Nephron progenitor cell (in vitro differentiated cells): ENCODE results near the gene MSI2.
A peak's percentile ranks its signal among the peaks of the same experiment; 100 is the strongest.

ENCODE experiments used
- DNase-seq: peaks from one replicate; pipeline ENCODE4 v3.0.0; 2021
- H3K27ac Mint-ChIP-seq: 2 replicates; pipeline ENCODE4 v1.8.0; 2021; ENCODE audit warnings: mild to moderate bottlenecking, moderate library complexity, mixed read lengths
- H3K27me3 Mint-ChIP-seq: 2 replicates; pipeline ENCODE4 v1.8.0; 2021; ENCODE audit warnings: mild to moderate bottlenecking, low read depth, mixed read lengths; ENCODE audit not compliant: poor library complexity
- H3K36me3 Mint-ChIP-seq: 2 replicates; pipeline ENCODE4 v1.8.0; 2021; ENCODE audit warnings: low read depth, mixed read lengths
- H3K4me1 Mint-ChIP-seq: 2 replicates; pipeline ENCODE4 v1.8.0; 2021; ENCODE audit warnings: mixed read lengths
- H3K4me3 Mint-ChIP-seq: 2 replicates; pipeline ENCODE4 v1.8.0; 2021; ENCODE audit warnings: mild to moderate bottlenecking, moderate library complexity, mixed read lengths
- H3K9me3 Mint-ChIP-seq: 2 replicates; pipeline ENCODE4 v1.8.0; 2021; ENCODE audit warnings: mild to moderate bottlenecking, moderate library complexity, mixed read lengths
- TF ChIP-seq, protein P1 (sequence below): fragments of 200-600 bp; sonication (generic); IDR thresholded peaks from 2 replicates; pipeline ENCODE4 v1.5.0; 2021; ENCODE audit warnings: antibody characterized with exemption

The MSI2 gene

DNA sequence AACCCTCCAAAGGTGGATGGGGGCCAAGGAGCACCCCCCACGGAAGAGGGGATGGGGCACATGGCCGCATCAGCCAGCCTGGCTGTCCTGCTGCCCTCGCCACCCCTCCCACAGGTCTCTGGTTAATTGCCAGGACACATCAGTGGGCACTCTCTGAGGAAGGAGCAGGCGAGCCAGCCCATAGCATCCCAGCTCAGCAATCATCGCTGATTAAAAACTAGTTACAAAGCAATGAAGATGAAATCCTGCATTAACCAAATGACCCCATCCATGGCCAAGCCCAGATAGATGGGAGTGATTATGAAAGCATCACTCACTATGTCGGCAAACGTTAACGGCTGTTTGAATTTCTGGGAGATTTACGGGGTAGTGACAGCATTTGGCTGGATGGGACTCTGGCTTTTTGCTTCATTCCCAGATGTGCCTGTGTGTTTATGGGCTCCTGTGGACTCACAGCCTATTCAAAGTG is 443.5 kb downstream of the MSI2 start:
- Mint-ChIP-seq H3K27me3 (peaks cover 3% of the 10 kb centered on the region), H3K9me3 (peaks cover 16% of the 10 kb centered on the region), H3K27ac (peak overlapping the region; percentile 34), H3K4me1 (peaks cover 28% of the 10 kb centered on the region), H3K4me3 (no peak overlapping the region), H3K36me3 (peaks cover 15% of the 10 kb centered on the region)
- peak; percentile 37 for DNase-seq
- TF ChIP-seq, protein P1, sequence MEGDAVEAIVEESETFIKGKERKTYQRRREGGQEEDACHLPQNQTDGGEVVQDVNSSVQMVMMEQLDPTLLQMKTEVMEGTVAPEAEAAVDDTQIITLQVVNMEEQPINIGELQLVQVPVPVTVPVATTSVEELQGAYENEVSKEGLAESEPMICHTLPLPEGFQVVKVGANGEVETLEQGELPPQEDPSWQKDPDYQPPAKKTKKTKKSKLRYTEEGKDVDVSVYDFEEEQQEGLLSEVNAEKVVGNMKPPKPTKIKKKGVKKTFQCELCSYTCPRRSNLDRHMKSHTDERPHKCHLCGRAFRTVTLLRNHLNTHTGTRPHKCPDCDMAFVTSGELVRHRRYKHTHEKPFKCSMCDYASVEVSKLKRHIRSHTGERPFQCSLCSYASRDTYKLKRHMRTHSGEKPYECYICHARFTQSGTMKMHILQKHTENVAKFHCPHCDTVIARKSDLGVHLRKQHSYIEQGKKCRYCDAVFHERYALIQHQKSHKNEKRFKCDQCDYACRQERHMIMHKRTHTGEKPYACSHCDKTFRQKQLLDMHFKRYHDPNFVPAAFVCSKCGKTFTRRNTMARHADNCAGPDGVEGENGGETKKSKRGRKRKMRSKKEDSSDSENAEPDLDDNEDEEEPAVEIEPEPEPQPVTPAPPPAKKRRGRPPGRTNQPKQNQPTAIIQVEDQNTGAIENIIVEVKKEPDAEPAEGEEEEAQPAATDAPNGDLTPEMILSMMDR, result no peak

DNA sequence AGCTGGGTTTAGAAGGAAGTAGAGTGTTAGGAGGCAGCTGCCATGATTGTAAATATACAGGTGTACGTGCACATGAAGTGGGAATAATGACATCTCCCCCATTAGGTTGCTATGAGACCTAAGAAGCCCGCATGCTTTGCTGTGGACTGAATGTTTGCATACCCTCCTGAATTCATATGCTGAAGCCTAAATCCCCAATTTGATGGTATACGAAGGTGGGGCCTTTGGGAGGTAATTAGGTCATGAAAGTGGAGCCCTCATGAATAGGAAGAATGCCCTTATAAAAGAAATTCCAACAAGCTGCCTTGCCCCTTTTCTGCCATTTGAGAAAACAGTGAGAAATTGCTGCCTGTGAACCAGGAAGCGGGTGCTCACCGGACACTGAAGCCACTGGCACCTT is 444.8 kb downstream of the MSI2 start:
- H3K27me3 Mint-ChIP-seq, result peaks cover 3% of the 10 kb centered on the region
- H3K9me3 Mint-ChIP-seq, result peaks cover 3% of the 10 kb centered on the region
- TF ChIP-seq, protein P1, result no peak

DNA sequence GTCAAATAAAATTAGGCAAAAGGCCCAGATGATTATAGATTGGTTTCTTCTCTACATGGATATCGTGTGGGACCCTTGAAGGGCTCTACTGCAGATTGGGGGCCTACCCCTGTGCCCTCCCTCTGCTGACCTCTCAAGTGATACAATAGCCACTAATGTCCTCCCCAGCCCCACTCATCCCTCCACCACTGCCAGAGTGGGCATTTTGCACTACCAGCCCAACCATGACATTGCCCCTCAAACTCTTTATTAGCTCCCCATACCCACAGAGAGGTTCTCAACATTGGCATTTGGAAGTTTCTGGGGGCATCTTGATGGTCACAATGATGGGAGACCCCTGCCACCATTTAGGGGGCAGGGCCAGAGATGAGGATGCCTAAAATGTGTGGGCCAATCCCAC is 446.9 kb downstream of the MSI2 start:
- H3K4me1 Mint-ChIP-seq, result peaks cover 58% of the 10 kb centered on the region
- no peaks in the 10 kb centered on the region for H3K36me3 Mint-ChIP-seq
- peaks cover 3% of the 10 kb centered on the region for H3K27me3 Mint-ChIP-seq
- TF ChIP-seq, protein P1, result no peak
- H3K9me3 Mint-ChIP-seq, result no peaks in the 10 kb centered on the region
- no peak for DNase-seq
- no peak overlapping the region for H3K4me3 Mint-ChIP-seq
- H3K27ac Mint-ChIP-seq, result no peak overlapping the region

More for the DNA sequence above, 444.8 kb downstream of the MSI2 start:
- Mint-ChIP-seq H3K36me3 (peaks cover 2% of the 10 kb centered on the region), H3K4me1 (peaks cover 36% of the 10 kb centered on the region), H3K4me3 (no peak overlapping the region), H3K27ac (no peak overlapping the region)
- no peak for DNase-seq

DNA sequence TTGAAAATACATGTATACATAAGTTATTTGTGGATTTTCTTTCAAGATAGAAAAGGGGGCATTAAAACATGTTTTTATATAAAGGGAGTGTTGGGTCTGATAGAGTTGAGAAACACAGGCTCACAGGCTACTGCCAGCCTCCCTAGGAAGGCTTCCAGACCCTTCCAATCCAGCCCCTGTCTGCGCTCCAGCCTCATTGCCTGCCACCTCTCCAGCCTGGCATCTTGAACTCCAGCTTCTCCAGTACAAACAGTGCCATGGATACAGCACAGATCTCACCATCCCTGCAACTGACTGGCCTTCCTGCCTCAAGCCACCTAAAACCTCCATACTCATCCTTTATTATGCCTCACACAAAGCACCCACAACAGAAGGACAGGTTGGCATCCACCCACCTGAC is 448.1 kb downstream of the MSI2 start:
- Mint-ChIP-seq H3K27ac (no peak overlapping the region), H3K4me3 (no peak overlapping the region), H3K36me3 (no peaks in the 10 kb centered on the region), H3K4me1 (peaks cover 64% of the 10 kb centered on the region), H3K9me3 (no peaks in the 10 kb centered on the region), H3K27me3 (peaks cover 1% of the 10 kb centered on the region)
- TF ChIP-seq, protein P1, result no peak
- DNase-seq, result no peak

DNA sequence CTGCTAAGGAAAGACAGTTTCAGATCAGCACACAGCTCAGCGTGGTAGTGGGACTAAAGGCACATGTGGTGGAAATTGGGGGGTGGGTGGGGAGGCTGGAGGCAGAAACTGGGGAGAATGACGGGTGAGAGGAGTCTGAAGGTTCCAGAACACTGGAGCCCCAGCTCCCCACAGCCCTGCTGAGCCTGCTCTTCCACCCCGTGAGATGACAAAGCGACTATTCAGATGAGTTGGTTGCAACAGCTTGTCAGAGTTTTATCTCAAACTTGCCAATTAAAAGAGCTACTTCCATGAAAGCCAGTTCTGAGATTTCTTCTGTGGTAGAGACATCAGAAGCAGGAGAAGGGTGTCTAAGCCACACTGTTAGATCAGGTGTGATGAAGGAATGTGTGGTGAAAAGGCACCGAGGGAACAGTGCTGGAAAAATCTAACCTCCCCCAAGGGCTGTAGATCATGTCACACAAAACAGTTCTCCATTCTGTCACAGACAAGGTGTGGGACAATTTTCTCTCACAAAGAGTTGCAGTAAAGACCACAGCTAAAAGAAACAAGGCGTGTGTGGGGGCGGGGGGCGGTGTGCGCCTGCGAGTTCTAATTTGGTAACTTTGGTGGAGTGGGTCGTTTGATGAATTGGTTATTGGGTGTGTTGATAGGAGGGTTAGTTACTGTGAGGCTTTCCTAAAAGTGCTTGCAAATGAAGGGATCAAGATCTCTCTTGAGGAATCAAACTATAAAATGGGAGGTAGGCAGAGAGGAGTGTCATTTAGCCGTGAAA is 449.8 kb downstream of the MSI2 start:
- no peak for DNase-seq
- H3K9me3 Mint-ChIP-seq, result peaks cover 5% of the 10 kb centered on the region
- peaks cover 56% of the 10 kb centered on the region for H3K4me1 Mint-ChIP-seq
- peaks cover 4% of the 10 kb centered on the region for H3K36me3 Mint-ChIP-seq
- H3K27me3 Mint-ChIP-seq, result peaks cover 2% of the 10 kb centered on the region
- peak overlapping the region; percentile 40 for H3K27ac Mint-ChIP-seq
- H3K4me3 Mint-ChIP-seq, result peak overlapping the region; percentile 23
- TF ChIP-seq, protein P1, result no peak

DNA sequence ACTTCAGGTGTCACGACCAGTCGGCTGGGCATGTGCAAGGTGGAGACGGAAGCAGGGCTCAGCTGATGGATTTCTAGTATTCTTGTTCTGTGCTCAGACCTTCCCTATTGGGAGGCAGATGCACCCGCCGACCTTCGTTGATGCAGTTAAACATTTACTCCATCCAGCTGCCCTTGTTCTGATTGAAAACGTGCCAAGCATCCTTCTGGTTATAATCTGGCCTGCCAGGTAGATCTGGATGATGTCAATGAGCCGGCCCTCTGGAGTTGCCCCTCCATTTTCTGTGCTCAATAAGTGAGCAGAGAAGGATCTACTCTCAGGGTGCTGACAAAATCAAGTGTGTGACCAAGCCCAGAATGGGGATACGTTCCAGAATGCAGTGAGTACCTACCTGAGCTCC is 450.4 kb downstream of the MSI2 start:
- Mint-ChIP-seq H3K27ac (peak overlapping the region; percentile 40), H3K9me3 (peaks cover 5% of the 10 kb centered on the region), H3K36me3 (peaks cover 11% of the 10 kb centered on the region), H3K27me3 (peaks cover 4% of the 10 kb centered on the region), H3K4me1 (peaks cover 50% of the 10 kb centered on the region), H3K4me3 (peak overlapping the region; percentile 16)
- TF ChIP-seq, protein P1, result no peak
- DNase-seq, result no peak
